ENCODE measurements around the gene THTPA. TPM values are rescaled to one million over a fixed set of nuclear protein-coding genes. Genes with fewer than 3 reads are reported as not detected.

The THTPA gene
- total and polyA plus RNA-seq, 9 of the 15 experiments (the other 6 are each of a cell fraction or from before 2014, with no cell fraction given): 2.4 to 8.7 (median 5.2) TPM

DNA sequence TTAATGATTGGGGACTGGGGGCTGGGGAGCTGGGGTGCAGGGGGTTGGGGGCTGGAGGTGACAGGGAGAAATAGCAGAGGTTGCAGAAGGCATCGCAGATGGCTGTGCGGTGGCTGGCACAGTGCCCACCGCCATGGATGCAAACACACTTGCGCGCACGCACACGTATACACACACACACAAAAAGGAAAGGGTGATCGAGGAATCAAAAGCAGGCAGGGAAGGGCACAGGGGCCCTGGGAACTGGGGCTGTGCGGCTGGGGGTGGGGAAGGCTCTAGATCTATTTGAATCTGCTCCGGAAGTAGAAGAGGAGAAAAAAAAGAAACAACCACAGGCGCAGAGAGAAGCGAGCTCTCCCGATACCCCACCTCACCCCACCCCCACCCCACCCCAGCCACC, 43.9 kb upstream of the THTPA start:
- Histone ChIP-seq H3K9me1 (ENCODE audit: control insufficient read depth, insufficient read depth, low read length) (no peaks in the 10 kb centered on the region), H2AFZ (ENCODE audit: low read depth, low read length) (no peak overlapping the region), H3K36me3 (ENCODE audit: control insufficient read depth, insufficient read depth, low read length) (no peaks in the 10 kb centered on the region), H3K79me2 (ENCODE audit: control insufficient read depth, insufficient read depth, low read length) (no peaks in the 10 kb centered on the region), H3K9ac (ENCODE audit: insufficient read depth in 1 of 2, low read depth in 2 of 2, low read length in 2 of 2) (no peak overlapping the region), H3K4me1 (replicated peaks in 1 of 2; ENCODE audit: control insufficient read depth in 2 of 2, insufficient read depth in 2 of 2, low read length in 2 of 2) (no peaks in the 10 kb centered on the region; a peak in 1 of 5 replicates), H3K27ac (ENCODE audit: extremely low read depth, low read depth, low read length) (no peak overlapping the region), H4K20me1 (replicated peaks; ENCODE audit: control insufficient read depth, insufficient read depth, low read length) (no peaks in the 10 kb centered on the region), H3K4me2 (ENCODE audit: insufficient read depth, low read length) (no peak overlapping the region), H3K9me3 (replicated peaks; ENCODE audit: control insufficient read depth, insufficient read depth, low read depth, low read length) (no peaks in the 10 kb centered on the region), H3K4me3 (no peak overlapping the region), H3K27me3 (ENCODE audit: control insufficient read depth in 2 of 2, insufficient read depth in 2 of 2, low read length in 2 of 2) (no peaks in the 10 kb centered on the region)
- ChIA-PET POLR2A (interaction anchor here (0.6 kb wide), 1 partner anchor 18 kb away, joined by 5 read pairs; no protein-coding TSS in a partner anchor), CTCF (ENCODE audit: low intra/inter-chr PET ratio) (no interaction called here)
- WGBS (ENCODE audit: insufficient coverage, low coverage, missing lambda C conversion rate): 40% methylated on average over 1 of the region's 13 CpGs
- no TSS peak for BruUV-seq (replicated peaks)
- intact Hi-C loops (cut with micrococcal nuclease): no loop called here
- in situ Hi-C loops (cut with MboI): no loop called here
- TF ChIP-seq ZKSCAN8 (CRISPR knock-in tag; IDR thresholded peaks at IDR 0.05) (no peak), ZNF124 (CRISPR knock-in tag; IDR thresholded peaks at IDR 0.05) (no peak), SP1 (CRISPR knock-in tag; IDR thresholded peaks at IDR 0.05) (no peak), KLF10 (CRISPR knock-in tag; IDR thresholded peaks at IDR 0.05) (no peak), NFATC3 (IDR thresholded peaks at IDR 0.05) (no peak), SNRNP70 (optimal IDR thresholded peaks at IDR 0.05; ENCODE audit: low read depth, low read length) (no peak), PML (IDR thresholded peaks at IDR 0.05; ENCODE audit: low read length) (no peak), RBM39 (optimal IDR thresholded peaks at IDR 0.05; ENCODE audit: low read depth, low read length) (no peak), SMAD2 (IDR thresholded peaks at IDR 0.05; ENCODE audit: low read depth, low read length) (no peak), KLF6 (CRISPR knock-in tag; IDR thresholded peaks at IDR 0.05; ENCODE audit: borderline replicate concordance) (no peak), KLF1 (tag; IDR thresholded peaks at IDR 0.05) (no peak), ZNF75A (CRISPR knock-in tag; IDR thresholded peaks at IDR 0.05) (no peak)
- TF ChIP-seq, protein P1, sequence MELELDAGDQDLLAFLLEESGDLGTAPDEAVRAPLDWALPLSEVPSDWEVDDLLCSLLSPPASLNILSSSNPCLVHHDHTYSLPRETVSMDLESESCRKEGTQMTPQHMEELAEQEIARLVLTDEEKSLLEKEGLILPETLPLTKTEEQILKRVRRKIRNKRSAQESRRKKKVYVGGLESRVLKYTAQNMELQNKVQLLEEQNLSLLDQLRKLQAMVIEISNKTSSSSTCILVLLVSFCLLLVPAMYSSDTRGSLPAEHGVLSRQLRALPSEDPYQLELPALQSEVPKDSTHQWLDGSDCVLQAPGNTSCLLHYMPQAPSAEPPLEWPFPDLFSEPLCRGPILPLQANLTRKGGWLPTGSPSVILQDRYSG (tag; conservative IDR thresholded peaks at IDR 0.05; ENCODE audit: low read depth): no peak
- TF ChIP-seq, protein P2, sequence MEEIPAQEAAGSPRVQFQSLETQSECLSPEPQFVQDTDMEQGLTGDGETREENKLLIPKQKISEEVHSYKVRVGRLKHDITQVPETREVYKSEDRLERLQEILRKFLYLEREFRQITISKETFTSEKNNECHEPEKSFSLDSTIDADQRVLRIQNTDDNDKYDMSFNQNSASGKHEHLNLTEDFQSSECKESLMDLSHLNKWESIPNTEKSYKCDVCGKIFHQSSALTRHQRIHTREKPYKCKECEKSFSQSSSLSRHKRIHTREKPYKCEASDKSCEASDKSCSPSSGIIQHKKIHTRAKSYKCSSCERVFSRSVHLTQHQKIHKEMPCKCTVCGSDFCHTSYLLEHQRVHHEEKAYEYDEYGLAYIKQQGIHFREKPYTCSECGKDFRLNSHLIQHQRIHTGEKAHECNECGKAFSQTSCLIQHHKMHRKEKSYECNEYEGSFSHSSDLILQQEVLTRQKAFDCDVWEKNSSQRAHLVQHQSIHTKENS (CRISPR knock-in tag; IDR thresholded peaks at IDR 0.05): no peak
- TF ChIP-seq, protein P3, sequence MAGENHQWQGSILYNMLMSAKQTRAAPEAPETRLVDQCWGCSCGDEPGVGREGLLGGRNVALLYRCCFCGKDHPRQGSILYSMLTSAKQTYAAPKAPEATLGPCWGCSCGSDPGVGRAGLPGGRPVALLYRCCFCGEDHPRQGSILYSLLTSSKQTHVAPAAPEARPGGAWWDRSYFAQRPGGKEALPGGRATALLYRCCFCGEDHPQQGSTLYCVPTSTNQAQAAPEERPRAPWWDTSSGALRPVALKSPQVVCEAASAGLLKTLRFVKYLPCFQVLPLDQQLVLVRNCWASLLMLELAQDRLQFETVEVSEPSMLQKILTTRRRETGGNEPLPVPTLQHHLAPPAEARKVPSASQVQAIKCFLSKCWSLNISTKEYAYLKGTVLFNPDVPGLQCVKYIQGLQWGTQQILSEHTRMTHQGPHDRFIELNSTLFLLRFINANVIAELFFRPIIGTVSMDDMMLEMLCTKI (IDR thresholded peaks at IDR 0.05; ENCODE audit: partially characterized antibody): no peak
- FAIRE-seq: no peak
- no peak for DNase-seq (ENCODE audit: extremely low read depth in 1 of 4, low spot score in 3 of 4)
- no peak for ATAC-seq
